ENCODE measurements around the gene SLC6A17. TPM values are rescaled to one million over a fixed set of nuclear protein-coding genes. Genes with fewer than 3 reads are reported as not detected.

The SLC6A17 gene
- total RNA-seq, 1 donor from 2014 or later, result 46.1 TPM

DNA sequence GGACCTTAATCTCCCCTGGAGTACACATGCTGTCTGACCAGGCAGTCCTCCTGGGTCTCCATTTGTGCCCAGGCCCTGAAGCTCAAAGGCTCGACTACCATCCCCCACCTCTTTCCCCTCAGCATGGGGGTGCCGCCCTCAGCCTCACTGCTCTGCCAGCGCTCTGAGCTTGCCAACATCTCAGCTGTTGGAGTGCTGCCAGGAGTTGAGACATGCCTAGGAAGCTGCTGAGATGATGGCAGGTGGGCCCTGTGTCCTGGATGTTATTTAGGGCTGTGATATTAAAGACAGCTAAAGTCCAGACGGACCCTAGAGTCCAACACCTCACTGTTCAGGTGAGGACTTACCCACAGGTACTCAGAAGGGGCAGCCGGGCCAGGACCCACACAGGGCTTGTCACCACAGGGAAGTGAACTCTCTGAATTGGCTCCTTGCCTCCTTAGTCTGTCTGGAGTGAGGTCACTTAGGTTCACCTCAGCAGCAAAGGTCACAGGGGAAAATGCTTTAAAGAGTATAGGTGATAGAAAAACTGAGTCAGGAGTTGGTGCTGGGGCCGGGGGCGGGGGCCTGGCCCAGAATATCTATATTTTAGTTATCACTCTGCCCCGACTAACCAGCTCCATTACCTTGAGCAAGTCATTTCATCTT is 40.1 kb downstream of the SLC6A17 start:
- DNase-seq (ENCODE audit: low spot score), result no peak
- no peak overlapping the region for H3K4me3 Mint-ChIP-seq (ENCODE audit: unreplicated experiment)
- no peak overlapping the region for H3K27ac Mint-ChIP-seq (ENCODE audit: unreplicated experiment)
- peaks cover 3% of the 10 kb centered on the region for H3K4me1 Mint-ChIP-seq (ENCODE audit: unreplicated experiment)
- peaks cover 5% of the 10 kb centered on the region for H3K27me3 Mint-ChIP-seq (ENCODE audit: unreplicated experiment)
- no peaks in the 10 kb centered on the region for H3K9me3 Mint-ChIP-seq (ENCODE audit: unreplicated experiment)
- peaks cover 41% of the 10 kb centered on the region for H3K36me3 Mint-ChIP-seq (ENCODE audit: low read depth, unreplicated experiment)
- TF ChIP-seq, protein P1, sequence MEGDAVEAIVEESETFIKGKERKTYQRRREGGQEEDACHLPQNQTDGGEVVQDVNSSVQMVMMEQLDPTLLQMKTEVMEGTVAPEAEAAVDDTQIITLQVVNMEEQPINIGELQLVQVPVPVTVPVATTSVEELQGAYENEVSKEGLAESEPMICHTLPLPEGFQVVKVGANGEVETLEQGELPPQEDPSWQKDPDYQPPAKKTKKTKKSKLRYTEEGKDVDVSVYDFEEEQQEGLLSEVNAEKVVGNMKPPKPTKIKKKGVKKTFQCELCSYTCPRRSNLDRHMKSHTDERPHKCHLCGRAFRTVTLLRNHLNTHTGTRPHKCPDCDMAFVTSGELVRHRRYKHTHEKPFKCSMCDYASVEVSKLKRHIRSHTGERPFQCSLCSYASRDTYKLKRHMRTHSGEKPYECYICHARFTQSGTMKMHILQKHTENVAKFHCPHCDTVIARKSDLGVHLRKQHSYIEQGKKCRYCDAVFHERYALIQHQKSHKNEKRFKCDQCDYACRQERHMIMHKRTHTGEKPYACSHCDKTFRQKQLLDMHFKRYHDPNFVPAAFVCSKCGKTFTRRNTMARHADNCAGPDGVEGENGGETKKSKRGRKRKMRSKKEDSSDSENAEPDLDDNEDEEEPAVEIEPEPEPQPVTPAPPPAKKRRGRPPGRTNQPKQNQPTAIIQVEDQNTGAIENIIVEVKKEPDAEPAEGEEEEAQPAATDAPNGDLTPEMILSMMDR (IDR thresholded peaks at IDR 0.05; ENCODE audit: unreplicated experiment), result no peak

DNA sequence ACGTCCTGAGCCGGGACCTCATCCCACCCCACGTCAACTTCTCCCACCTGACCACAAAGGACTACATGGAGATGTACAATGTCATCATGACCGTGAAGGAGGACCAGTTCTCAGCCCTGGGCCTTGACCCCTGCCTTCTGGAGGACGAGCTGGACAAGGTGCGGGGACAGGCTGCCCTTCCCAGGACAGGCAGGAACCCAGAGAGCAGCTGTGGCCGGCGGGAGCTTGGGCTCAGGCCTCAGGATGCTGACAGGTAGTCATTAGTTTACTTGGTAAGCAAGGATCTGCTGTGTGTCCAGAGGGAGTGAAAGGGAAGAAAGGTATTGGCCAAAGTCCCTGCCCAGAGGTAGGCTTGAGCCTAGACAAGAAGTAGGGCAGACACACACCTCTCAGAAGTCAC is 42.2 kb downstream of the SLC6A17 start:
- Mint-ChIP-seq H3K27ac (ENCODE audit: unreplicated experiment) (no peak overlapping the region), H3K36me3 (ENCODE audit: low read depth, unreplicated experiment) (peaks cover 50% of the 10 kb centered on the region), H3K9me3 (ENCODE audit: unreplicated experiment) (no peaks in the 10 kb centered on the region), H3K27me3 (ENCODE audit: unreplicated experiment) (peaks cover 10% of the 10 kb centered on the region), H3K4me1 (ENCODE audit: unreplicated experiment) (peaks cover 6% of the 10 kb centered on the region), H3K4me3 (ENCODE audit: unreplicated experiment) (no peak overlapping the region)
- DNase-seq (ENCODE audit: low spot score), result no peak
- TF ChIP-seq, protein P1 (IDR thresholded peaks at IDR 0.05; ENCODE audit: unreplicated experiment), result no peak

DNA sequence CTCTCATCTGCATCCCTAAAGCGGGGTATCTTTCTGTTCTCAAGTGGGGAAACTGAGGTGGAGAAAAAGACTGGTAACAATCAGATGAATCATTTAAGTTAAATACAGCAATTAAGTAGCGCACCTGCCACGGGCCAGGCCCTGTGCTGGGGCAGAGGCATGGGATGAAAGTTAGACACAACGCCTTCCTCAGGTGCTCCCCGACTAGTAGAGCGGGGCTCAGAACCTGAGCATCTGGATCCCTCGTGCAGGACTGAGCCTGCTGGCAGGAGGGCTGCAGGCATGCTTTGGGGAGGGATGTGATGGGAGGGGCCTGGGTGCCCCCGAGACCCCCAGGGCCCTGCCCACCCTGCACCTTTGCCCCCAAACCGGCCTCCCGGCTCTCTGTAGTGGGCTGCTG is 44.9 kb downstream of the SLC6A17 start:
- peaks cover 42% of the 10 kb centered on the region for H3K36me3 Mint-ChIP-seq (ENCODE audit: low read depth, unreplicated experiment)
- DNase-seq (ENCODE audit: low spot score), result no peak
- no peak overlapping the region for H3K4me3 Mint-ChIP-seq (ENCODE audit: unreplicated experiment)
- H3K4me1 Mint-ChIP-seq (ENCODE audit: unreplicated experiment), result peaks cover 3% of the 10 kb centered on the region
- no peaks in the 10 kb centered on the region for H3K9me3 Mint-ChIP-seq (ENCODE audit: unreplicated experiment)
- peaks cover 11% of the 10 kb centered on the region for H3K27me3 Mint-ChIP-seq (ENCODE audit: unreplicated experiment)
- H3K27ac Mint-ChIP-seq (ENCODE audit: unreplicated experiment), result no peak overlapping the region
- TF ChIP-seq, protein P1 (IDR thresholded peaks at IDR 0.05; ENCODE audit: unreplicated experiment), result no peak

DNA sequence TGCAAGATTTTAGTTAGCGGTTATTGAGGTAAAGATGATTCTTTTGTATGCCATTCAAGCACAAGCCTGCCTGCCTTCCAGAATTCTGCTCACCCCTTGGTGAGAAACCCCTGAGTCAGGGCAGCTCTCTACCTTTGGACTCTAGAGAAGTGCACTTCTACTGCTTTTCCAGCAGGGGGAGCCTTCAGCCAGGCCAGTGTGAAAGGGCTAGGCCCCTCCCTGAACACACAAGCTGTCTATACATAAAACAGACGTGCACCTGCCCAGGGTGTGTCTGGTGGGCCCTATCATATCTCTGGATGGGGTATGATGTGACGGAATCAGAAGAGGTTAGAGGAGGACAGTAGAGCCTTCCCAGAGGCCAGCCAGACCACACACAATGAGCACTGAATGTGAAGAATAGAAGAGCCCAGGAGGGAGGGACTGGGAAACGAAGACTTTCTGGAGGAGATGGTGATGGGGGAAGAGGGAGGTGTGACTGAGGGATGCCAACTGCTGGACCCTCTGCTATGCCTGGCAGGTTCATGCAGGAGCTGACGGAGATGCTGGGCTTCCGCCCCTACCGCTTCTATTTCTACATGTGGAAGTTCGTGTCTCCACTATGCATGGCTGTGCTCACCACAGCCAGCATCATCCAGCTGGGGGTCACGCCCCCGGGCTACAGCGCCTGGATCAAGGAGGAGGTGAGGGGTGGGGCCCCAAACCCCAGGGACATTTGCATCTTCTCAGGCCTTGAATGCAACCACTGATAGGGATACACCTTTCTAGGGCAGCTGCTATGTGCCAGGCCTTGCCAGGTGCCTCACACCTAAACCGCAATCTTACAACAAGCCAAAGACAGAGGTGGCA is 46.8 kb downstream of the SLC6A17 start:
- no peak overlapping the region for H3K4me3 Mint-ChIP-seq (ENCODE audit: unreplicated experiment)
- peaks cover 3% of the 10 kb centered on the region for H3K4me1 Mint-ChIP-seq (ENCODE audit: unreplicated experiment)
- TF ChIP-seq, protein P1 (IDR thresholded peaks at IDR 0.05; ENCODE audit: unreplicated experiment), result peak; percentile 95
- peak; percentile 61 for DNase-seq (ENCODE audit: low spot score)
- no peaks in the 10 kb centered on the region for H3K9me3 Mint-ChIP-seq (ENCODE audit: unreplicated experiment)
- H3K36me3 Mint-ChIP-seq (ENCODE audit: low read depth, unreplicated experiment), result peaks cover 34% of the 10 kb centered on the region
- no peak overlapping the region for H3K27ac Mint-ChIP-seq (ENCODE audit: unreplicated experiment)
- peaks cover 14% of the 10 kb centered on the region for H3K27me3 Mint-ChIP-seq (ENCODE audit: unreplicated experiment)

Measured in endothelial cell (in vitro differentiated cells).